HepG2 (cell line): ENCODE results near the gene C6orf132. TPM values are rescaled to one million over a fixed set of nuclear protein-coding genes. Genes with fewer than 3 reads are reported as not detected.

ENCODE experiments used
- GFI1 ChIP-seq: sonication (generic); formaldehyde crosslinking; IDR thresholded peaks from 2 replicates; pipeline ENCODE4 v1.5.0; 2020; ENCODE audit warnings: missing genetic modification reagents, mild to moderate bottlenecking, borderline replicate concordance
- GPN1 ChIP-seq: sonication (generic); formaldehyde crosslinking; IDR thresholded peaks from 2 replicates; pipeline ENCODE4 v1.5.1; 2020; ENCODE audit warnings: missing genetic modification reagents, borderline replicate concordance
- HNRNPH1 ChIP-seq: fragments of 200-400 bp; formaldehyde crosslinking; optimal IDR thresholded peaks from 2 replicates; pipeline ENCODE3; 2017; ENCODE audit warnings: mild to moderate bottlenecking, low read depth, low read length
- KAT2B ChIP-seq: fragments of 150-350 bp; IDR thresholded peaks from 2 replicates; pipeline ENCODE4 v1.6.1; 2014; ENCODE audit warnings: low read depth, low read length, borderline replicate concordance
- MED1 ChIP-seq: sonication (generic); formaldehyde crosslinking; IDR thresholded peaks from 2 replicates; pipeline ENCODE4 v1.4.0; 2020; ENCODE audit warnings: missing genetic modification reagents
- PAF1 ChIP-seq: IDR thresholded peaks from 2 replicates; pipeline ENCODE4 v1.6.1; 2016; ENCODE audit warnings: missing genetic modification reagents, missing compliant biosample characterization
- THAP11 ChIP-seq: IDR thresholded peaks from 2 replicates; pipeline ENCODE4 v1.6.1; 2016; ENCODE audit warnings: missing biosample characterization, missing genetic modification reagents
- WIZ ChIP-seq: sonication (generic); formaldehyde crosslinking; IDR thresholded peaks from 2 replicates; pipeline ENCODE4 v1.5.1; 2020; ENCODE audit warnings: mild to moderate bottlenecking, missing genetic modification reagents
- ZNF224 ChIP-seq: sonication (generic); formaldehyde crosslinking; IDR thresholded peaks from 2 replicates; pipeline ENCODE4 v1.5.0; 2020; ENCODE audit warnings: mild to moderate bottlenecking, missing genetic modification reagents
- ZNF501 ChIP-seq: sonication (generic); formaldehyde crosslinking; IDR thresholded peaks from 2 replicates; pipeline ENCODE4 v1.5.1; 2020; ENCODE audit warnings: mild to moderate bottlenecking, moderate library complexity, missing genetic modification reagents
- ZNF598 ChIP-seq: sonication (generic); formaldehyde crosslinking; IDR thresholded peaks from 2 replicates; pipeline ENCODE4 v1.5.1; 2020; ENCODE audit warnings: mild to moderate bottlenecking, missing genetic modification reagents, borderline replicate concordance
- ZNF644 ChIP-seq: IDR thresholded peaks from 2 replicates; pipeline ENCODE4 v1.6.1; 2016; ENCODE audit warnings: low read depth
- ZNF777 ChIP-seq: sonication (generic); formaldehyde crosslinking; IDR thresholded peaks from 2 replicates; pipeline ENCODE4 v1.4.0; 2020; ENCODE audit warnings: missing genetic modification reagents
- ZNF792 ChIP-seq: IDR thresholded peaks from 2 replicates; pipeline ENCODE4 v1.6.1; 2016
- polyA plus RNA-seq, 8 experiments: library from polyadenylated mRNA; depleted of rRNA in 3 of 8; stranded (reverse) in 7 of 8; unstranded in 1 of 8; fragments of >200 nt; fragmentation: Illumina TruSeq in 4 of 8; extraction: Trizol in 4 of 8; gene quantifications; 2 replicates each; pipeline versions ENCODE4 v1.2.1 to v1.2.3, GENCODE V29; 2011 to 2016; ENCODE audit warnings: low read depth in 4 of 8, missing spikeins in 1 of 8, mixed read lengths in 1 of 8; ENCODE audit not compliant: insufficient read depth in 1 of 8
- total RNA-seq, 5 experiments: library from RNA; depleted of rRNA; stranded (reverse); fragments of >200 nt; fragmentation: Illumina TruSeq; extraction: Trizol; gene quantifications; 2 replicates each; pipeline ENCODE4 v1.2.3, GENCODE V29; 2016; ENCODE audit warnings: low read depth in 1 of 5
- TF ChIP-seq, protein P1 (sequence below): sonication (generic); formaldehyde crosslinking; conservative IDR thresholded peaks from 2 replicates; pipeline ENCODE4 v1.4.0; 2020; ENCODE audit warnings: mild to moderate bottlenecking, missing genetic modification reagents, moderate library complexity
- TF ChIP-seq, protein P2 (sequence below): sonication (generic); formaldehyde crosslinking; IDR thresholded peaks from 2 replicates; pipeline ENCODE4 v1.4.0; 2020; ENCODE audit warnings: missing genetic modification reagents, borderline replicate concordance
- TF ChIP-seq, protein P3 (sequence below): sonication (generic); formaldehyde crosslinking; IDR thresholded peaks from 2 replicates; pipeline ENCODE4 v1.9.0; 2022; ENCODE audit warnings: missing genetic modification reagents, mild to moderate bottlenecking, borderline replicate concordance
- TF ChIP-seq, protein P4 (sequence below): sonication (generic); formaldehyde crosslinking; IDR thresholded peaks from 2 replicates; pipeline ENCODE4 v1.4.0; 2020; ENCODE audit warnings: missing genetic modification reagents
- TF ChIP-seq, protein P5 (sequence below): sonication (generic); formaldehyde crosslinking; IDR thresholded peaks from 2 replicates; pipeline ENCODE4 v1.5.0; 2020; ENCODE audit warnings: mild to moderate bottlenecking, low read depth, missing genetic modification reagents, borderline replicate concordance

The C6orf132 gene
- total and polyA plus RNA-seq, 2 of the 13 experiments (the other 11 are each of a cell fraction or from before 2014, with no cell fraction given): 0.78 to 3.0 TPM

DNA sequence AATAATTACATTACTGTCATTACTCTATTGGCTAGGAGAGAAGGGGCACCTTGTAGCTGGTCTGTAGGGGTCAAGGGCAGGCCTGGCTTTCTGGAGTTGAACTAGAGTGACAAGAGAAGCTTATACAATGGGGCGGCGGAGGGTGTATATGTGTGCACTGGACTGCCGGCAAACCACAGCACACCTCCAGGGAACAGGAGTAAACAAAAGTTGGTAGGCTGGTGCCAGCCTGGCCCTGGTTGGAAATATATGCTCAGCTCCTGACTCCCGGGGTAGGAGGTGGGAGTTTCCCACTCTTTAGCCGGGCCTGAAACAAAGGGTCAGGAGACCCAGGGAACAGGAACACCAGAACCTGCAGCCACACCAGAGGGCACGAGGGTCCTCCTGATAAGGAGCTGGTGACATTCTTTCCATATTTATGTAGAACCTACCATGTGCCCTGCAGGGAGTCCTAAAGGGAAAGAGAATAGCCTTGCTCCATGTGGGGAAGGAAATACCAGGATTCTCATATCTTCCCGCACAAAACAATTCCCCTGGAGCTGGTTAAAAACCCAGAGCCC lies 5.1 kb downstream of the C6orf132 start (continued):
- TF ChIP-seq GFI1 (CRISPR knock-in tag): peak; percentile 26
- TF ChIP-seq MED1 (CRISPR knock-in tag): no peak
- TF ChIP-seq ZNF224 (CRISPR knock-in tag): no peak
- TF ChIP-seq, protein P1, sequence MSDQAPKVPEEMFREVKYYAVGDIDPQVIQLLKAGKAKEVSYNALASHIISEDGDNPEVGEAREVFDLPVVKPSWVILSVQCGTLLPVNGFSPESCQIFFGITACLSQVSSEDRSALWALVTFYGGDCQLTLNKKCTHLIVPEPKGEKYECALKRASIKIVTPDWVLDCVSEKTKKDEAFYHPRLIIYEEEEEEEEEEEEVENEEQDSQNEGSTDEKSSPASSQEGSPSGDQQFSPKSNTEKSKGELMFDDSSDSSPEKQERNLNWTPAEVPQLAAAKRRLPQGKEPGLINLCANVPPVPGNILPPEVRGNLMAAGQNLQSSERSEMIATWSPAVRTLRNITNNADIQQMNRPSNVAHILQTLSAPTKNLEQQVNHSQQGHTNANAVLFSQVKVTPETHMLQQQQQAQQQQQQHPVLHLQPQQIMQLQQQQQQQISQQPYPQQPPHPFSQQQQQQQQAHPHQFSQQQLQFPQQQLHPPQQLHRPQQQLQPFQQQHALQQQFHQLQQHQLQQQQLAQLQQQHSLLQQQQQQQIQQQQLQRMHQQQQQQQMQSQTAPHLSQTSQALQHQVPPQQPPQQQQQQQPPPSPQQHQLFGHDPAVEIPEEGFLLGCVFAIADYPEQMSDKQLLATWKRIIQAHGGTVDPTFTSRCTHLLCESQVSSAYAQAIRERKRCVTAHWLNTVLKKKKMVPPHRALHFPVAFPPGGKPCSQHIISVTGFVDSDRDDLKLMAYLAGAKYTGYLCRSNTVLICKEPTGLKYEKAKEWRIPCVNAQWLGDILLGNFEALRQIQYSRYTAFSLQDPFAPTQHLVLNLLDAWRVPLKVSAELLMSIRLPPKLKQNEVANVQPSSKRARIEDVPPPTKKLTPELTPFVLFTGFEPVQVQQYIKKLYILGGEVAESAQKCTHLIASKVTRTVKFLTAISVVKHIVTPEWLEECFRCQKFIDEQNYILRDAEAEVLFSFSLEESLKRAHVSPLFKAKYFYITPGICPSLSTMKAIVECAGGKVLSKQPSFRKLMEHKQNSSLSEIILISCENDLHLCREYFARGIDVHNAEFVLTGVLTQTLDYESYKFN (CRISPR knock-in tag): peak; percentile 16; the same call in 1 of the 2 replicates
- TF ChIP-seq HNRNPH1: no peak
- TF ChIP-seq, protein P2, sequence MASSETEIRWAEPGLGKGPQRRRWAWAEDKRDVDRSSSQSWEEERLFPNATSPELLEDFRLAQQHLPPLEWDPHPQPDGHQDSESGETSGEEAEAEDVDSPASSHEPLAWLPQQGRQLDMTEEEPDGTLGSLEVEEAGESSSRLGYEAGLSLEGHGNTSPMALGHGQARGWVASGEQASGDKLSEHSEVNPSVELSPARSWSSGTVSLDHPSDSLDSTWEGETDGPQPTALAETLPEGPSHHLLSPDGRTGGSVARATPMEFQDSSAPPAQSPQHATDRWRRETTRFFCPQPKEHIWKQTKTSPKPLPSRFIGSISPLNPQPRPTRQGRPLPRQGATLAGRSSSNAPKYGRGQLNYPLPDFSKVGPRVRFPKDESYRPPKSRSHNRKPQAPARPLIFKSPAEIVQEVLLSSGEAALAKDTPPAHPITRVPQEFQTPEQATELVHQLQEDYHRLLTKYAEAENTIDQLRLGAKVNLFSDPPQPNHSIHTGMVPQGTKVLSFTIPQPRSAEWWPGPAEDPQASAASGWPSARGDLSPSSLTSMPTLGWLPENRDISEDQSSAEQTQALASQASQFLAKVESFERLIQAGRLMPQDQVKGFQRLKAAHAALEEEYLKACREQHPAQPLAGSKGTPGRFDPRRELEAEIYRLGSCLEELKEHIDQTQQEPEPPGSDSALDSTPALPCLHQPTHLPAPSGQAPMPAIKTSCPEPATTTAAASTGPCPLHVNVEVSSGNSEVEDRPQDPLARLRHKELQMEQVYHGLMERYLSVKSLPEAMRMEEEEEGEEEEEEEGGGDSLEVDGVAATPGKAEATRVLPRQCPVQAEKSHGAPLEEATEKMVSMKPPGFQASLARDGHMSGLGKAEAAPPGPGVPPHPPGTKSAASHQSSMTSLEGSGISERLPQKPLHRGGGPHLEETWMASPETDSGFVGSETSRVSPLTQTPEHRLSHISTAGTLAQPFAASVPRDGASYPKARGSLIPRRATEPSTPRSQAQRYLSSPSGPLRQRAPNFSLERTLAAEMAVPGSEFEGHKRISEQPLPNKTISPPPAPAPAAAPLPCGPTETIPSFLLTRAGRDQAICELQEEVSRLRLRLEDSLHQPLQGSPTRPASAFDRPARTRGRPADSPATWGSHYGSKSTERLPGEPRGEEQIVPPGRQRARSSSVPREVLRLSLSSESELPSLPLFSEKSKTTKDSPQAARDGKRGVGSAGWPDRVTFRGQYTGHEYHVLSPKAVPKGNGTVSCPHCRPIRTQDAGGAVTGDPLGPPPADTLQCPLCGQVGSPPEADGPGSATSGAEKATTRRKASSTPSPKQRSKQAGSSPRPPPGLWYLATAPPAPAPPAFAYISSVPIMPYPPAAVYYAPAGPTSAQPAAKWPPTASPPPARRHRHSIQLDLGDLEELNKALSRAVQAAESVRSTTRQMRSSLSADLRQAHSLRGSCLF: no peak
- TF ChIP-seq ZNF501: no peak
- TF ChIP-seq, protein P3, sequence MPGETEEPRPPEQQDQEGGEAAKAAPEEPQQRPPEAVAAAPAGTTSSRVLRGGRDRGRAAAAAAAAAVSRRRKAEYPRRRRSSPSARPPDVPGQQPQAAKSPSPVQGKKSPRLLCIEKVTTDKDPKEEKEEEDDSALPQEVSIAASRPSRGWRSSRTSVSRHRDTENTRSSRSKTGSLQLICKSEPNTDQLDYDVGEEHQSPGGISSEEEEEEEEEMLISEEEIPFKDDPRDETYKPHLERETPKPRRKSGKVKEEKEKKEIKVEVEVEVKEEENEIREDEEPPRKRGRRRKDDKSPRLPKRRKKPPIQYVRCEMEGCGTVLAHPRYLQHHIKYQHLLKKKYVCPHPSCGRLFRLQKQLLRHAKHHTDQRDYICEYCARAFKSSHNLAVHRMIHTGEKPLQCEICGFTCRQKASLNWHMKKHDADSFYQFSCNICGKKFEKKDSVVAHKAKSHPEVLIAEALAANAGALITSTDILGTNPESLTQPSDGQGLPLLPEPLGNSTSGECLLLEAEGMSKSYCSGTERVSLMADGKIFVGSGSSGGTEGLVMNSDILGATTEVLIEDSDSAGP (CRISPR knock-in tag): peak; percentile 41; the same call in 1 of the 2 replicates
- no peak for TF ChIP-seq GPN1 (CRISPR knock-in tag)
- no peak for TF ChIP-seq KAT2B
- TF ChIP-seq ZNF792 (CRISPR knock-in tag): no peak
- no peak for TF ChIP-seq THAP11
- TF ChIP-seq, protein P4, sequence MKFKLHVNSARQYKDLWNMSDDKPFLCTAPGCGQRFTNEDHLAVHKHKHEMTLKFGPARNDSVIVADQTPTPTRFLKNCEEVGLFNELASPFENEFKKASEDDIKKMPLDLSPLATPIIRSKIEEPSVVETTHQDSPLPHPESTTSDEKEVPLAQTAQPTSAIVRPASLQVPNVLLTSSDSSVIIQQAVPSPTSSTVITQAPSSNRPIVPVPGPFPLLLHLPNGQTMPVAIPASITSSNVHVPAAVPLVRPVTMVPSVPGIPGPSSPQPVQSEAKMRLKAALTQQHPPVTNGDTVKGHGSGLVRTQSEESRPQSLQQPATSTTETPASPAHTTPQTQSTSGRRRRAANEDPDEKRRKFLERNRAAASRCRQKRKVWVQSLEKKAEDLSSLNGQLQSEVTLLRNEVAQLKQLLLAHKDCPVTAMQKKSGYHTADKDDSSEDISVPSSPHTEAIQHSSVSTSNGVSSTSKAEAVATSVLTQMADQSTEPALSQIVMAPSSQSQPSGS (CRISPR knock-in tag): no peak
- no peak for TF ChIP-seq ZNF598
- TF ChIP-seq WIZ: no peak
- TF ChIP-seq, protein P5, sequence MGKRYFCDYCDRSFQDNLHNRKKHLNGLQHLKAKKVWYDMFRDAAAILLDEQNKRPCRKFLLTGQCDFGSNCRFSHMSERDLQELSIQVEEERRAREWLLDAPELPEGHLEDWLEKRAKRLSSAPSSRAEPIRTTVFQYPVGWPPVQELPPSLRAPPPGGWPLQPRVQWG (CRISPR knock-in tag): no peak
- TF ChIP-seq ZNF777 (CRISPR knock-in tag): no peak
- TF ChIP-seq ZNF644: no peak
- no peak for TF ChIP-seq PAF1 (CRISPR knock-in tag)
